ENCODE results near the gene OPRL1. TPM values are rescaled to one million over a fixed set of nuclear protein-coding genes. Genes with fewer than 3 reads are reported as not detected.

The OPRL1 gene
- total RNA-seq, 1 experiment from 2014 or later: 0.33 TPM

GRCh38 chr20:64070244-64070993 lies 9.5 kb upstream of the OPRL1 start:
- intact Hi-C loops (cut with micrococcal nuclease; ENCODE audit: unreplicated experiment): no loop called here
- no peak for DNase-seq
- no peak overlapping the region for H3K4me3 Mint-ChIP-seq (ENCODE audit: low read depth, unreplicated experiment)
- no peak overlapping the region for H3K27ac Mint-ChIP-seq (ENCODE audit: unreplicated experiment)
- no peak for TF ChIP-seq CTCF (IDR thresholded peaks at IDR 0.05; ENCODE audit: unreplicated experiment)
- H3K9me3 Mint-ChIP-seq (ENCODE audit: low read depth, unreplicated experiment): no peaks in the 10 kb centered on the region
- H3K27me3 Mint-ChIP-seq (ENCODE audit: unreplicated experiment): no peaks in the 10 kb centered on the region
- CTCF ChIA-PET: interaction anchor here (0.5 to 1.8 kb wide), 6 partner anchors 9 to 43 kb away, joined by 4 to 9 read pairs (median 5); partner anchors contain the start of genes OPRL1 and RGS19
- H3K36me3 Mint-ChIP-seq (ENCODE audit: insufficient read depth, unreplicated experiment): peaks cover 28% of the 10 kb centered on the region
- peaks cover 20% of the 10 kb centered on the region for H3K4me1 Mint-ChIP-seq (ENCODE audit: low read depth, unreplicated experiment)
- no TSS peak for BruUV-seq (replicated peaks)

GRCh38 chr20:64071341-64072332 lies 8.2 kb upstream of the OPRL1 start:
- no TSS peak for BruUV-seq (replicated peaks)
- no peak for TF ChIP-seq CTCF (IDR thresholded peaks at IDR 0.05; ENCODE audit: unreplicated experiment)
- Mint-ChIP-seq H3K27me3 (ENCODE audit: unreplicated experiment) (no peaks in the 10 kb centered on the region), H3K4me1 (ENCODE audit: low read depth, unreplicated experiment) (peaks cover 9% of the 10 kb centered on the region), H3K4me3 (ENCODE audit: low read depth, unreplicated experiment) (no peak overlapping the region), H3K27ac (ENCODE audit: unreplicated experiment) (peak overlapping the region; percentile 12), H3K36me3 (ENCODE audit: insufficient read depth, unreplicated experiment) (peaks cover 20% of the 10 kb centered on the region), H3K9me3 (ENCODE audit: low read depth, unreplicated experiment) (no peaks in the 10 kb centered on the region)
- intact Hi-C loops (cut with micrococcal nuclease; ENCODE audit: unreplicated experiment): no loop called here
- CTCF ChIA-PET: interaction anchor here (0.7 to 1.1 kb wide), 3 partner anchors 11 to 650 kb away, joined by 3 to 4 read pairs (median 4); no protein-coding TSS in a partner anchor
- DNase-seq: no peak

GRCh38 chr20:64072498-64073063 lies 7.3 kb upstream of the OPRL1 start:
- CTCF ChIA-PET: interaction anchor here (1.9 kb wide), 1 partner anchor 11 kb away, joined by 5 read pairs; no protein-coding TSS in a partner anchor
- intact Hi-C loops (cut with micrococcal nuclease; ENCODE audit: unreplicated experiment): no loop called here
- no peaks in the 10 kb centered on the region for H3K9me3 Mint-ChIP-seq (ENCODE audit: low read depth, unreplicated experiment)
- H3K36me3 Mint-ChIP-seq (ENCODE audit: insufficient read depth, unreplicated experiment): peaks cover 19% of the 10 kb centered on the region
- no TSS peak for BruUV-seq (replicated peaks)
- DNase-seq: no peak
- H3K4me3 Mint-ChIP-seq (ENCODE audit: low read depth, unreplicated experiment): no peak overlapping the region
- H3K27ac Mint-ChIP-seq (ENCODE audit: unreplicated experiment): peak overlapping the region; percentile 12
- H3K27me3 Mint-ChIP-seq (ENCODE audit: unreplicated experiment): no peaks in the 10 kb centered on the region
- TF ChIP-seq CTCF (IDR thresholded peaks at IDR 0.05; ENCODE audit: unreplicated experiment): no peak
- no peaks in the 10 kb centered on the region for H3K4me1 Mint-ChIP-seq (ENCODE audit: low read depth, unreplicated experiment)

GRCh38 chr20:64073476-64074183 lies 6.3 kb upstream of the OPRL1 start:
- Mint-ChIP-seq H3K4me3 (ENCODE audit: low read depth, unreplicated experiment) (no peak overlapping the region), H3K27me3 (ENCODE audit: unreplicated experiment) (no peaks in the 10 kb centered on the region), H3K4me1 (ENCODE audit: low read depth, unreplicated experiment) (peaks cover 9% of the 10 kb centered on the region), H3K27ac (ENCODE audit: unreplicated experiment) (no peak overlapping the region), H3K9me3 (ENCODE audit: low read depth, unreplicated experiment) (no peaks in the 10 kb centered on the region), H3K36me3 (ENCODE audit: insufficient read depth, unreplicated experiment) (peaks cover 19% of the 10 kb centered on the region)
- intact Hi-C loops (cut with micrococcal nuclease; ENCODE audit: unreplicated experiment): no loop called here
- no TSS peak for BruUV-seq (replicated peaks)
- no peak for DNase-seq
- no peak for TF ChIP-seq CTCF (IDR thresholded peaks at IDR 0.05; ENCODE audit: unreplicated experiment)
- CTCF ChIA-PET: interaction anchor here (0.6 to 1.9 kb wide), 3 partner anchors 10 to 100 kb away, joined by 3 to 5 read pairs (median 3); no protein-coding TSS in a partner anchor
